Prostate gland (tissue), 2 donors: Measurements from ENCODE around the gene FLT1.

Experiments used
- CTCF ChIP-seq, 4 experiments: fragments of 200-600 bp in 2 of 4; fragments of 450-650 bp in 2 of 4; sonication (generic) in 2 of 4; IDR thresholded peaks; 1 replicate in 3 of 4; 2 replicates in 1 of 4; pipeline ENCODE4 v1.5.1; 2016 to 2019; ENCODE audit warnings: antibody characterized with exemption in 4 of 4, mild to moderate bottlenecking in 2 of 4, moderate library complexity in 2 of 4
- POLR2A ChIP-seq: fragments of 450-650 bp; IDR thresholded peaks from one replicate; pipeline ENCODE4 v1.6.1; 2016; ENCODE audit warnings: antibody characterized with exemption, mild to moderate bottlenecking
- POLR2AphosphoS5 ChIP-seq: sonication (generic); formaldehyde crosslinking; IDR thresholded peaks from one replicate; pipeline ENCODE4 v1.6.1; 2017; ENCODE audit warnings: antibody characterized with exemption

GRCh38 chr13:28490061-28490460, 4.9 kb downstream of the FLT1 start:
- TF ChIP-seq POLR2A (no peak), CTCF (IDR thresholded peaks at IDR 0.05) (no peak), POLR2AphosphoS5 (no peak)
